Stimulated activated CD4-positive, alpha-beta T cell treated with anti-CD3 and anti-CD28 coated beads, Interleukin-12 subunit alpha, Interleukin-12 subunit beta, amount 100 ng/mL, for 4 hours (primary cell): ENCODE data around the gene WBP4.

ENCODE experiments used
- DNase-seq: peaks from one replicate; pipeline ENCODE4 v3.0.0-alpha.2; 2020

WBP4 gene

DNA sequence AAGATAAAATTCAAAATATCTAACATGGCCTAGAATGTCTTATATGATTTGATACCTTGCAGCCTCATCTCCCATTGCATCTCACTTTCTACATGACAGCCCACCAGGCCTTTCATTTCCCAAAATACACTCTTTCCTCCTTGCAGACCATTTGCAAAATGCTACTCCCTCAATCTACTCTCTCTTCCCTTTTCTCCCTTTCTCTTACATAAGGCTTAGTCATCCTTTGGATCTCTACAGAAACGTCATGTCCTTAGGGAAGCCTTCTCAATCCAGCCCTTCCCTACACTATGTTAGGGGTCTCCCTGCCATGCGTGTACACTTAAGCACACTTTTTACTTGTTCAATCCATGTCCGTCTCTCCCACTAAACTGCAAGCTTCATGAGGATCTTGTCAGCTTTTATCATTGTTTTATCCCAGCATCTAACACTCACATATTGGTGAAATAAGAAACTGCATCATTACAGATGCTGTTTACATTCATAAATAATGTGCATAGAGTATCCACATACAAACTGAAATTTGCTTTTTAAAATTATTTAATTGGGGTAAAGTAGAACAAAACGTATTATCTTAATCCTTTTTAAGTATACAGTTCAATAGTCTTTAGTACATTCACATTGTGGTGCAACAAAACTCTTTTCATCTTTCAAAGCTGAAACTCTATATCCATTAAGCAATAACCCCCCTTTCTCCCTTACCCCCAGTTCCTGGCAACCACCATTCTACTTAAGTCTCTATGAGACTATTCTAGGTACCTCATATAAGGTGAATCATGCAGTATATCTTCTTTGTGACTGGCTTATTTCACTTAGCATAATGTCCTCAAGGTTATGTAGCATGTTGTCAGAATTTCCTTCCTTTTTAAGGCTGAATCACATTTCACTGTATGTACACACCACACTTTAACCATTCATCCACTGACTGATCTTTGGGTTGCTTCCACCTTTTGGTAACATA, 11.5 kb upstream of the WBP4 start:
- DNase-seq = no peak

DNA sequence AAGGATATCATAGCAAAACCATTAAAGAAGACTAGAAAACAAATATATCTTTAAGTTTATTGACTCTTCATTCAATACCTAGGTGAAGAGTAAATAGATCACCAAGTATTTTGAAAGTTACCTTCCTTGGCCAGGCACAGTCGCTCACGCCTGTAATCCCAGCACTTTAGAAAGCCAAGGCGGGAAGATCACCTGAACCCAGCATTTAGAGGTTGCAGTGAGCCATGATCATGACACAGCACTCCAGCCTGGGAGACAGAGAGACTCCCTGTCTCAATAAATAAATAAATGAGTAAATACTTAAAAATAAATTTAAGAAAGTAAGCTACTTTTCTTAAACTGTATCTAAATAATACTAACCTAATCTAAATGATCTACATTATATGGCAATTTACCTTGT, 8.9 kb upstream of the WBP4 start:
- no peak for DNase-seq

DNA sequence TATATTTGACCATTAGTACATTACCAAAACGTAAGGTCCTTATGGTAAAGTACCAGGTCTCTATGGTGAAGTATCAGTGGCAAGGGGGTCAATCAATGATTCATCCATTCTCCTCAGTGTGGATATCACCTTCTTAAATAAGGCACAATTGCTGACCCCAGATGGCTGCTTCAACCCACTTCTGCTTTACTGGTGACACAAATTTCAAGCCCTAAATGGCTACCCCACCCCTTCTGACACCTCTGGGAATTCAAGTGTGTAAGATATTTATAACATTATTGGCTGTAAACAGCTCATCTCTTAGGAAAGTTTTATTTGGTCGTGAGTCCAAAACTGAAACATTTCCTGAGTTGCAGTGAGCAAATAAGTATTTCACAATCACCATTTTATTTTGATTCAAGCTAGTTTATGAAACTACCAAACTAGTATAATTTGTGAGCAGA, 7.9 kb upstream of the WBP4 start:
- DNase-seq = no peak

DNA sequence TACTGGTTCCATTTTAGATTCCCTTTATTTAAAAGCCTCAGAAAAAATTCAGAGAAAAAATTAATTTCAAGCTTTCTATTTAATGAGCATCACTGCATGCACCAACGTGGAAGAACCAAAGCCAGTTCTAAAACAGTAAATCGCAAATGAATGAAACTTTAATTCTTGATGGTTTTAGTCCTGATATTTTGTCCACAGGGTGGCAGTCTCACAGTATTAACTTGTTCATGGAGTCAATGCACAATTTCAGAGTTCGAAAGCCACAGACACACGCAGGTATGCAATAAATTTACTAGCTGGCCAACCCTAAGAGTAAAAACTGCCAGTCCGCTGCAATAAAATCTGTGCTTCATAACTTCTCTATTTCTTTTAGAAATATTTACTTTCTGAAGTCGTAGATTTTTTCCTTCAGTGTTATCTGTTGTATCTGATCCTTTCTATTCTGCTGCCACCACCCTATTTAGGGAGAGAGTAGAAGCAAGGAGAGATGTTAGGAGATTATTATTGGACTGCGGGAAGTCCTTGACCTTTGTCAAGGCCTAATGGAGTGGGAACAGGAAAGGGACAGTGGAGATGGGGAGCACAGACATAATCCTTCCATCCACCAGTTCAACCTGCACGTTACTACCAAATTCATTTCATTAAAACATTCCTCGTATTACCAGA, 7.0 kb upstream of the WBP4 start:
- no peak for DNase-seq

DNA sequence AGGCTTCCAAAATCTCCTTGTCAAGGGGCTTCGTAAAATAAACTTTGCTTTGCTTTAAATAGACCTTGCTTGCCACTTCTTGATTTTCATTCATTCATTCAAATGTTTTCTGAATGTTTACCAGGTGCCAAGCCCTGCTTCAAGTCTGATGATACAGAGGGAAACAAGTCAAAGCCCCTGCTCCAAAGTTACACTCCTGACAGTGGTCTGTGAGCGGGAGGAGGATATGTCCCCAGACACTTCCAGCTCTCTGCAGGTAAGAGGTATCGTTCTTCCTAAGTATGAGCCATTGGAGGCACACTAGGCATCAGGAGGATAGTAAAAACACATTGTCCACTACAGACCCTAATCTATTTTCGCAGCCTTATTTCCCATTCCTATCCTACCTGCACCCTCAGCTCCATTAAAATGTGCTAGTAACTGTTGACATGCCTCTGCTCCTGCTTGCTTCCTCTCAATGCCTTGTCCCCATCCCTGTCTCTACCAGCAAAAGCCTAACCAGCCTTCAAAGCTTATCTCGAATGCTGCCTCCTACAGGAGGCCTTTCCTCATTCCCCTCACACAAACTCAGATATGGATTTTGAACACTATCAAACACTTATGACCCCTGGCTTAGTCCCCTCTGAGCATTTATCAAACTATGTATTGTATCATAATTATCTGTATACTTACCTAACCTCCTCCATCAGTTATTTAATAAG, 6.2 kb upstream of the WBP4 start:
- DNase-seq = no peak

DNA sequence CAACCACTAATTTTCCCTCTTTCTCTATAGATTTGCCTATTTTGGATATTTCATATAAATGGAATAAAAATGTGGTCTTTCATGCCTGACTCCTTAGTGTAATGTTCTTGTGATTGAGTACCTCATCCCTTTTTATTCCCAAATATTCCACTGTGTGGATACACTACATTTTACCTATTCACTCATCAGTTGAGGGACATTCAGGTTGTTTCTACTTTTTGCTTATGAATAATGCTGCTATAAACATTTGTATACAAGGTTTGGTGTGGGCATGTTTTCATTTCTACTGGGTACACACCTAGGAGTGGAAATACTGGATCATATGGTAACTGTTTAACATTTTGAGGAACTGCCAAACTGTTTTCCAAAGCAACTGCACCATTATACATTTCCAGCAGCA, 5.1 kb upstream of the WBP4 start:
- no peak for DNase-seq

DNA sequence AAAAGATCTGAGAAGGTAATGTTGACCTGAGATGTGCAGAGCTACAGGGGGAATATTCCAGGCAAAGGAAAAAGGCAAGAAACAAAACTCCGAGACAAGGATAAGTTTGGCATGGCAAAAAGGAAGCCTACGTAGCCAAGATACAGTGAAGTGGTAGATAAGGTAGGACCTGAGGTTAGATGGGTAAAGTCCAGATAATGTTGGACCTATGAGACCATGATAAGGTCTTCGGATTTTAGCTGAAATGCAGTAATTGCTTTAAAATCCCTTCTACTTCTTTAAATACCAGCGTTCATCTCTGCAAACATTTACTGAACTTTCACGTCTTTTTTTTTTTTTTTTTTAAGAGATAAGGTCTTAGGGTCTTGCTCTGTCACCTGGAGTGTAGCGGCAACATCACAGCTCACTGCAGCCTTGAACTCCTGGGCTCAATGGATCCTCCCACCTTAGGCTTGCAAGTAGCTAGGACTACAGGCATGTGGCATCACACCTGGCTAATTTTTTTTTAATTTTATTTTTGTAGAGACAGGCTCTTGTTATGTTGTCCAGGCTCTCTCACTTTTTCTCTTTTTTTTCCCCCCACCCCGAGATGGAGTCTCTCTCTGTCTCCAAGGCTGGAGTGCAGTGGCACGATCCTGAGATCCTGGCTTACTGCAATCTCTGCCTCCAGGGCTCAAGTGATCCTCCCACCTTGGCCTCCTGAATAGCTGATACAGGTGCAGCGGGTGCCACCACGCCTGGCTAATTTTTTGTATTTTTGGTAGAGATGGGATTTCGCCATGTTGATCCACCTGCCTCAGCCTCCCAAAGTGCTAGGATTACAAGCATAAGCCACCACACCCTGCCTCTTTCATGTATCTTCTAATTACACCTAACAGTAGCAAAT, 4.2 kb upstream of the WBP4 start:
- DNase-seq = no peak

DNA sequence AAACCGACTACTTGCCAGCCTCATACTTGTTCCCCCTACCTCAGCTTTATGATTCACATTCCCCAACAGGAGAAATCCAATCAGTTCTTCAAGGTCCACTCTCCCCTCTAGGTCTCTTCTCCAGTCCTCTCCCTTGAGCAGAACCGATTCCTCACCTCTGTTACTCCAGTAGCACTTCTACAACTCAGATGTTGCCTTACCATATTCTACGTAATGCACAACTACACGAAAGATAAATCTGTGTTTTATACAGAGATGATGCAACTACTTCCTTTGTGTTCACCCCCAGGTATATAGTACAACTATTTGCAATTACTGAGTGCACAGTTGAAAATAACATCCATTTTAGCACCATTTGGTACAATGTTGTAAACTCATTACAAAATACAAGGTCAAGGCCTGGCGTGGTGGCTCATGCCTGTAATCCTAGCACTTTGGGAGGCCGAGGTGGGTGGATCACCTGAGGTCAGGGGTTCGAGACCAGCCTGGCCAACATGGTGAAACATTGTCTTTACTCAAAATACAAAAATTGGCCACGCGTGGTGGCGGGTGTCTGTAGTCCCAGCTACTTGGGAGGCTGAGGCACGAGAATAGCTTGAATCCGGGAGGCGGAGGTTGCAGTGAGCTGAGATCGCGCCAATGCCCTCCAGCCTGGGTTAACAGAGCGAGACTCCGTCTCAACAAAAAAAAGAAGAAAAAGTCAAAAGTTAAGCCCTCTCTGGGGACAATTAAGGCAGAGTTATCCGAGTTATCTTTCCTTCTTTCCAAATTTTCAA, 2.8 kb upstream of the WBP4 start:
- DNase-seq = no peak

DNA sequence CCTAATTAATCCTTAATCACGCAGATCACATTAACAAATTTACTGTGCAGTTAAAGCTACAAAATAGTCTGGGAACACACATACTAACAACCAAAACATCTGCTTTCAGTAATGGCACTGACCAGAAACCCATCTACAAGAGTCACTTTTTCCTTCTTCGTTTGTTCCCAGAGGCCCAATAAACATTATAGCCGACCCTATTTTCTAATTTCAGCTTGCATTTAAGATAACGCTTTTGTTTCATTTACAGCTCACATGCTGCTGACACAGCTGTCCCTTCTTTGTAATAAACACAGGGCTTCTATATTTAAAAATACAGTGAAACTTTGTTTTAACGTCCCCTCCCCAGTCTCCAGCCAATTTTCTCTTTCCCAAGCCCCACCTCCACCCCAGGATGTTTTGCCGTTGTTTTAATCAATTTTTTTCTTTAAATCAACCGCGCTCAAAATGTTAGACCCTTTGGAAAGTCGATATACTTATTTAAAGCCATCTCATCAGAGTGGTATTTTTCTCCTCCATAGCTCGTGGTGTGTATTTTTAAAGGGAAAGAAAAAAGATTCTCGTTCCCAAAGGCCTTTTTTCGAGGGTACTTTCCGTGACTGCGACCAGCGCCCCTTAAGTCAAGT, 1.7 kb upstream of the WBP4 start:
- no peak for DNase-seq

DNA sequence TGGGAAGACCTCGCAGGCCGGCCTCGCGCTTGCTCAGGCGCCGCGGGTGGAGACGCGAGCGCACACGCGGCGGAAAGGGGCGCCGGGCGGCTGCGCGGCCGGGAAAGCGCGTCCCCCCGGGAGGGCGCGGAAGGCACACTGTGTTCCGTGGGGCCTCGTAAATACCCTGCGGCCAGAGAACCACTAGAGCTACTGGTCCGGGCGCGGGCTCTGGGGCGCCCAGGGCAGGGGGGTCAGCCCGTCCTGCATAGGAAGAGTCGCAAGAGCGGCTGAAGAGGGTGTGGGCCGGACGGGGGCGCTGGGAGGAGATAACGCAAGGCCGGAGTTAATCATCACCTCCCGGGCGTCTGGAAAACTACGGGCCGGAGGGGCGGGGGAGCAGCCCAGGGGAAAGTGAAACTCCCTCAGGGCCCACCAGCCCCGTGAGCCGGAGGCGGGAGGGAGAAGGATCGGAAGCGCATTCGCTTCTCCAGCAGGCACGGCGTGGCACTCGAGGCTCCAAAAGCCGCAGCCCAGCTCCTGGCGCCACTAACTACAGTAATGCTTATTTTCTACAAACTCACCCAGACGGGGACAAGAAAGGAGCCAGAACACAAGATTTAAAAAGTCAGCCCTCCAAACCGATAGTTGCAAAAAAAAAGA, 1.1 kb upstream of the WBP4 start:
- DNase-seq = peak; percentile 73

DNA sequence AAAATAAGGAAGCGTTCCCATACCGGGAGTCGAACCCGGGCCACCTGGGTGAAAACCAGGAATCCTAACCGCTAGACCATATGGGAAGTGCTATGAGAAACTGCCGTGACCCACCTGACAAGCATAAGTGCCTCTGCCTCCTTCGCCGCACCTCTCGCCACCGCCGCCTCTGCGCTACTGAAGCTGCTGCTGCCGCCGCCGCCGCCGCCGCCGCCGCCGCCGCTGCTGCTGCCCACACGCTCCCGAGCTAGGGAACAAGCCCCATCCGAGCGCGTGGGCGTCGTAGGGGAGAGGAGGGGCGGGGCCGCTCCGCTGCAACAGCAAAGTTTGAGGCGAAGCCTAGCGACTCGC, 610 bp upstream of the WBP4 start:
- DNase-seq = peak; percentile 88

DNA sequence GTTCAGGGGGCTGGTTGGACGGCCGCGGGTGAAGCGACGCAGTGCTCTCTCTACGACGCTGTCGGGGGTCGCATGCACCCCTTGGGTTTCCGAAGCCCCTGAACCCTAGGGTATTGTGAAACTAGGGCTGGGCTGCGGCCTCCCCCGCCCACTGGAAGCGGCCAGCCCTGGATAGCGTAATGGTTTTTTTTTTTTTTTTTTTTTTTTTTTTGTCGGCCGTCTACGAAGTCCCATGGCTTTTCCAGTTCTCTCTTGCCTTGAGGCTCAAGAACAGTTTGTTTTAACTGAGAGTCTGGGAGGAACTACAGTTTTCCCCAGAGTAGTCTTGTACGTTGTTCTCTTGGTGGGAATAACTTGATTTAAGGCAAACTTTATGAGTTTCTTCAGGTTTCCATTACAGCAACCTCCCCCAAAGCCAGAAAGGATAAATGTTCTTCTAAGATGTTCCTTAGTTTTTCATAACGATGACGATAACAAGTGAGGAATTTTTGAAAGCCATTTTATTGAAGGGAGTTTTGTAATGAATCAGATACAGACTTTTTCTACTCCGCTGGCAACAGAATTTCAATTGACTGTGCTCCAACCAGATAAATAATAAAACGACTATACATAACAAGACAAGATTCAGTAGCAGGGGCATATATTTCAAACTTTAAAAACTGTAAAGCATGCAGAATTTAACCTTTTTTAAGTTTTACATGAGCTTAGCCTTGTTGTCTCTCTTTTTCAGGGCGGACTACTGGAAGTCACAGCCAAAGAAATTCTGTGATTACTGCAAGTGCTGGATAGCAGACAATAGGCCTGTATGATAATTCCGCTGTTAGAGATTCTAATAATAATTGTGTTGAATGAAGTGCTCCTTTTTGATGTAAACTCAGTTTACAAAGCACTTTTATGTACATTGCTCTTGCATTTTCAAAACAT, 867 bp downstream of the WBP4 start:
- DNase-seq = no peak

DNA sequence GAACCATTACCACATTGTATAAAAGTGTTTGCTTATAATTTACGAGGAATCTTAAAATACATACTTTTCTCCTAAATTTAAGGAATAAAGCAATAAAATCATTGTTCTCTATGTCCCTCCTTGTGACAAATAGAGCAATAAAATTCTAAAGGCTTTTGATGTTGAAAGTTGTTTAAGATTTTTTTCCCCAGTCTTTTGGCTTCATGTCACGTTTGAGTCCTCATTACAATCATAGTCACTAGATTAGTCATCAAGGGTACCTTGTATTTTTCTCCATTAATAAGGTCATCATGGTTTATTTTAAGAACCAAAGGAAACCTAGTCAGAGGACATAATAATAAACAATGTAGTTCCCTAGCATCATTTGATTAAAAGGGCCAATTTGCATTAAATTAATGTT, 3.2 kb downstream of the WBP4 start:
- DNase-seq = no peak

DNA sequence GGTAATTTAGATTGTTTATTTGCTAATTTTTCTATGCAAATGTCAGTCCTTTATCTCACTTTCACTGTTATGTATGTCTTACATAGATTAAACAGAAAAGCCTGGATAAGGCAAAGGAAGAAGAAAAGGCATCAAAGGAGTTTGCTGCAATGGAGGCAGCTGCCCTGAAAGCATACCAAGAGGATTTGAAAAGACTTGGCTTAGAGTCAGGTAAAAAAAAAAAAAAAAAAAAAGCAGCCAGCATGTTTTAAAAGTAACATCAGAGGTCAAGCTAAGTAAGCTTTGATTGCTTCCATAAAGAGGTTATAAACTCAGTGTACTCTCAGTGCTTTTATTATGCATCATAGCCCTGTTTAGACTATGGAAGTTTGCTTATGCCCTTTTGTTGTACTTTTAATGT, 3.8 kb downstream of the WBP4 start:
- no peak for DNase-seq

DNA sequence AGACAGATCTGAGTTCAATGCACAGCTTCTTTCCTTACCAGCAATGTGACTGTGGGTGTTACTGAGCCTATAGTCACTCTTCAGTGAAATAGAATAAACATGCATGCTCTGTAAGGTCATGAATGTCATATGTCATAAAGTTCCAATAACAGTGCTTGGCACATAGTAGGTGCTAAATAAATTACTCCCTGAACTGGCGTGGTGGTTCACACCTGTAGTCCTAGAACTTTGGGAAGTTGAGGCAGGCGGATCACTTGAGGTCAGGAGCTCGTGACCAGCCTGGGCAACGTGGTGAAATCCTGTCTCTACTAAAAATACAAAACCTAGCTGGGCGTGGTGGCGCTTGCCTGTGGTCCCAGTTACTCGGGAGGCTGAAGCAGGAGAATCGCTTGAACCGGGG, 13.2 kb downstream of the WBP4 start:
- no peak for DNase-seq

DNA sequence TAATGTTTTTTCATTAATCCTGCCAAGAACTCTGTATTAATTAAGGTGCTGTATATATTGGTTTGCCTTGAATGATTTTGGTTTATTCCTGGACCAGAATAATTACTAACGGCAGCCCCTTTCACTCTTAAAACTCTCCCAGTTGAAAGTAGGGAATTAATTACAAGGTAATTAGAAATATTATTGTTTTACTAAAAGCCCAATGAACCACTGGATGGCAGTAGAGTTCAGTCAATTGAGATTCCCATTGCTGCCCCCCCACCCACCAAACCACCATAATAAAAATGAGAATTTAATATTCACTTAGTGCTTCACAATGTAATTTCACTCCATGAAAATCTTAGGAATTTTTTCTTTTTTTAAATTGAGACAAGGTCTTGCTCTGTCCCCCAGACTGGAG, 13.7 kb downstream of the WBP4 start:
- DNase-seq = peak; percentile 20

DNA sequence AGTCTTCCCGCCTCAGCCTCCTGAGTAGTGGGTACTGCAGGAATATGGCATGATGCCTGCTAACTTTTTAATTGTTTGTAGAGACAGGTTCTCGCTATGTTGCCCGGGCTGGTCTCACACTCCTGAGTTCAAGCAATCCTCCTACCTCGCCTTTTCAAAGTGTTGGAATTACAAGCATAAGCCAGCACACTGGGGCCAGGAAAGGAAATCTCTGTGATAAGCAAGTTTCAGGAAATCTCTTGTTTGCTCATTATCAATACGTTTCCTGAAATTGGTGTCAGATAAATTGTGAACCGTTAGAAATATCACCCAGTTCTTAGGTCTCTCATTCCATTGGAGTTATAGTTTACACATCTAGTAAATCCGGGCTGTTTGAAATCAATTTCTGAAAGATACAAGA, 14.2 kb downstream of the WBP4 start:
- DNase-seq = no peak

DNA sequence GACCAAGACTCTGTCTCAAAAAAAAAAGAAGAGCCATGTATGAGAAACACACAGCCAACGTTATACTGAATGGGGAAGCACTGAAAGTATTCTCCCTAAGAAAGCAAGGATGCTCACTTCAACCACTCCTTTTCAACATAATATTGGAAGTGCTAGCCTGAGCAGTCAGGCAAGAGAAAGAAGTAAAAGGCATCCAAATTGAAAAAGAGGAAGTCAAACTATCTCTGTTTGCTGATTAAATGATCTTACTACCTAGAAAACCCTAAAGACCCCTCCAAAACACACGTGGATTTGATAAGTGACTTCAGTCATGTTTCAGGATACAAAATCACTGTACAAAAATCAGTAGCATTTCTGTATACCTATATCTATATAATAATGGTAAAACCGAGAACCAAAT, 16.2 kb downstream of the WBP4 start:
- DNase-seq = no peak

DNA sequence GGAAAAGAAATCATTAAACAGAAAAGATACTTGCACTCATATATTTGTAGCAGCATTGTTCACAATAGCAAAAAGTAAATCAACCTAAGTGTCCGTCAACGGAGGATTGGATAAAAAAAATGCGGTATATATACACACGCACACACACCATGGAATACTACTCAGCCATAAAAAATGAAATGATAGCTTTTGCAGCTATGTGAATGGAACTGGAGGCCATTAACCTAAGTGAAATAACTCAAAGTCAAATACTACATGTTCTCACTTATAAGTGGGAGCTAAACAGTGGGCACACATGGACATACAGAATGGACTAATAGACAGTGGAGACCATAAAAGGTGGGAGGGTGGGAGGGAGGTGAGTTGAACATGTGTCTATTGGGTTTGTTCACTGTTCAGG, 18.4 kb downstream of the WBP4 start:
- DNase-seq = no peak
